ENCODE results near the gene TNIK.

DNA sequence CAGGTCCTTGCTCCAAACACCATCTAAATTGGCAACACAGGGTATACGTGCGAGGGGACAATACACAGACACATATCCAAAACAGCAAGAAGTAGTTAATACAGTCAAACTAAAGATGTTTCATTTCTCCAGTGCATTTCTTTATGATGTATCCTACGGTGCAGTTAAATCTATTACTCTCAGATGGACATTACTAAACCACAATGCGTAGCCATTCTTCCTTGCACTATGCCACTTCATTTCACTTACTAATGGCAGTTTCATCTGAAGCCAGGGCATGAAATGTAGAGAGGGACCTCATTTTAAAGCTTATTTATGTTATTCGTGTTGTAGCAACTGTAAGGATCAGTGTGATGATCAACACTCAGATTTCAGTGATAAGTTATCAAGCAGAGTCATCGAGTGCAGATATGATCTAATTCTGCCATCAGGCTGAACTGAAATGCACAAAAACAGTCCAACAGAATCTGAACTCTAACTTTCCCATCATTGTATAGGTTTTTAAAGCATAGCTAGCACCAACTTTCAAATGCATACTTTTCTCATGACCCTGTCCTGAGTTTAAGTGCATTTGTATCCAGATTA, 14.5 kb downstream of the TNIK start:
- TF ChIP-seq CTCF (IDR thresholded peaks at IDR 0.05) (no peak), POLR2A (IDR thresholded peaks at IDR 0.05) (no peak)
